Ishikawa (cell line): ENCODE results near the gene CHPT1.

Experiments
- CEBPB ChIP-seq: IDR thresholded peaks from 2 replicates; pipeline ENCODE4 v1.6.1; 2012
- CREB1 ChIP-seq: IDR thresholded peaks from 2 replicates; pipeline ENCODE4 v1.6.1; 2012; ENCODE audit warnings: low read depth
- EGR1 ChIP-seq: IDR thresholded peaks from 2 replicates; pipeline ENCODE4 v1.6.1; 2012
- MAX ChIP-seq: IDR thresholded peaks from 2 replicates; pipeline ENCODE4 v1.6.1; 2012
- NFIC ChIP-seq: IDR thresholded peaks from 2 replicates; pipeline ENCODE4 v1.6.1; 2012
- REST ChIP-seq: IDR thresholded peaks from 2 replicates; pipeline ENCODE4 v1.6.1; 2012; ENCODE audit warnings: low read depth, mild to moderate bottlenecking
- TAF1 ChIP-seq: IDR thresholded peaks from 2 replicates; pipeline ENCODE4 v1.6.1; 2012; ENCODE audit warnings: low read depth, mild to moderate bottlenecking
- YY1 ChIP-seq: IDR thresholded peaks from 2 replicates; pipeline ENCODE4 v1.6.1; 2012; ENCODE audit warnings: low read depth

- TF ChIP-seq NFIC, result no peak
- no peak for TF ChIP-seq TAF1
- TF ChIP-seq EGR1, result no peak
- TF ChIP-seq MAX, result no peak
- no peak for TF ChIP-seq REST
- no peak for TF ChIP-seq YY1
- no peak for TF ChIP-seq CEBPB
- no peak for TF ChIP-seq CREB1
Measured at GRCh38 chr12:101732318-101732717, 34.9 kb downstream of the CHPT1 start.
